ENCODE results near the gene JMJD8. TPM values are rescaled to one million over a fixed set of nuclear protein-coding genes. Genes with fewer than 3 reads are reported as not detected.
A peak's percentile ranks its signal among the peaks of the same experiment; 100 is the strongest.

The JMJD8 gene
- total and polyA plus RNA-seq, 9 of the 15 experiments (the other 6 are each of a cell fraction or from before 2014, with no cell fraction given), result 1.2 to 50.6 (median 29.3) TPM

DNA sequence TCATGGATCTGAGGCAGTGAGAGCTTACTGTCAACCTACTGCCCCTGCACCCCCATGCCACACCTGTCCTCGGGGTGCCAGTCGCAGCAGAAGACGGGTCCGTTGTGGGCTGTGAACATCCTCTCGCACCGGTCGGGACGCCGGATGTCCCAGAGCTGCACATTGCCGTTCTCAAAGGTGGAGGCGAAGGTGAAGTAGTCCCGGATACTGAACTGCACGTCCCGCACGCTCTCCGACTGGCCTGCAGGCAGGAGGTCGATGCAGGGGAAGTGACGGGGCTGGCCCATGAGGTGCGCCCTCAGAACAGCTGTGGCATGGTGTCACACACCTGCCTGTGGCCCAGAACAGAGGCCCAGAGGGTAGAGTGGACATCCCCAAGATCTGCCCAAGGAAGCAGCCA is 3.4 kb upstream of the JMJD8 start:
- peaks cover 32% of the 10 kb centered on the region for H3K79me2 ChIP-seq (ENCODE audit: control insufficient read depth, insufficient read depth, low read length)
- peaks cover 52% of the 10 kb centered on the region; the same call in 2 of the 3 replicates for H3K36me3 ChIP-seq (ENCODE audit: control insufficient read depth, insufficient read depth, low read length)
- ATAC-seq, result no peak
- DNase-seq (ENCODE audit: extremely low read depth in 1 of 4, low spot score in 3 of 4), result no peak
- 96% methylated on average over 14 of the region's 19 CpGs for WGBS (ENCODE audit: insufficient coverage, low coverage, missing lambda C conversion rate)
- no peak overlapping the region for H3K4me2 ChIP-seq (ENCODE audit: insufficient read depth, low read length)
- H3K9me1 ChIP-seq (ENCODE audit: control insufficient read depth, insufficient read depth, low read length), result peaks cover 7% of the 10 kb centered on the region
- peaks cover 7% of the 10 kb centered on the region for H4K20me1 ChIP-seq (replicated peaks; ENCODE audit: control insufficient read depth, insufficient read depth, low read length)
- in situ Hi-C loops (cut with MboI), result no loop called here
- H3K4me3 ChIP-seq, result no peak overlapping the region
- no peak overlapping the region for H2AFZ ChIP-seq (ENCODE audit: low read depth, low read length)
- ChIA-PET POLR2A (interaction anchor here (0.6 to 1.4 kb wide), 2 partner anchors 8 to 116 kb away, joined by 3 to 5 read pairs; no protein-coding TSS in a partner anchor), CTCF (ENCODE audit: low intra/inter-chr PET ratio) (no interaction called here)
- no peak overlapping the region for H3K27ac ChIP-seq (ENCODE audit: extremely low read depth, low read depth, low read length)
- BruUV-seq (replicated peaks), result no TSS peak
- intact Hi-C loops (cut with micrococcal nuclease), result no loop called here
- H3K9me3 ChIP-seq (replicated peaks; ENCODE audit: control insufficient read depth, insufficient read depth, low read depth, low read length), result no peaks in the 10 kb centered on the region
- H3K9ac ChIP-seq (ENCODE audit: insufficient read depth in 1 of 2, low read depth in 2 of 2, low read length in 2 of 2), result peak overlapping the region in 1 of 2 experiments; percentile 81; a peak in 2 of 4 replicates
- no peak for FAIRE-seq
- no peaks in the 10 kb centered on the region for H3K27me3 ChIP-seq (ENCODE audit: control insufficient read depth in 2 of 2, insufficient read depth in 2 of 2, low read length in 2 of 2)
- peaks cover 16 to 85% of the 10 kb centered on the region in 2 experiments for H3K4me1 ChIP-seq (replicated peaks in 1 of 2; ENCODE audit: control insufficient read depth in 2 of 2, insufficient read depth in 2 of 2, low read length in 2 of 2)
- TF ChIP-seq FOXK2 (conservative IDR thresholded peaks at IDR 0.05 in 1 of 2, IDR thresholded peaks at IDR 0.05 in 1 of 2; ENCODE audit: low read depth in 2 of 2) (no peak), KDM5B (IDR thresholded peaks at IDR 0.05; ENCODE audit: insufficient replicate concordance, low read depth, low read length) (peak; percentile 17)

- ChIA-PET POLR2A (interaction anchor here (1.4 kb wide), 1 partner anchor 9 kb away, joined by 5 read pairs; no protein-coding TSS in a partner anchor), CTCF (ENCODE audit: low intra/inter-chr PET ratio) (no interaction called here)
- Histone ChIP-seq H3K27ac (ENCODE audit: extremely low read depth, low read depth, low read length) (no peak overlapping the region), H4K20me1 (replicated peaks; ENCODE audit: control insufficient read depth, insufficient read depth, low read length) (peaks cover 11% of the 10 kb centered on the region), H3K4me1 (replicated peaks in 1 of 2; ENCODE audit: control insufficient read depth in 2 of 2, insufficient read depth in 2 of 2, low read length in 2 of 2) (peaks cover 24 to 93% of the 10 kb centered on the region in 2 experiments), H3K9ac (ENCODE audit: insufficient read depth in 1 of 2, low read depth in 2 of 2, low read length in 2 of 2) (no peak overlapping the region), H3K36me3 (ENCODE audit: control insufficient read depth, insufficient read depth, low read length) (peaks cover 61% of the 10 kb centered on the region), H3K9me3 (replicated peaks; ENCODE audit: control insufficient read depth, insufficient read depth, low read depth, low read length) (no peaks in the 10 kb centered on the region), H3K4me3 (no peak overlapping the region), H3K9me1 (ENCODE audit: control insufficient read depth, insufficient read depth, low read length) (peaks cover 15% of the 10 kb centered on the region), H3K27me3 (ENCODE audit: control insufficient read depth in 2 of 2, insufficient read depth in 2 of 2, low read length in 2 of 2) (no peaks in the 10 kb centered on the region), H2AFZ (ENCODE audit: low read depth, low read length) (no peak overlapping the region), H3K4me2 (ENCODE audit: insufficient read depth, low read length) (no peak overlapping the region), H3K79me2 (ENCODE audit: control insufficient read depth, insufficient read depth, low read length) (peaks cover 41% of the 10 kb centered on the region)
- in situ Hi-C loops (cut with MboI), result no loop called here
- no peak for ATAC-seq
- FAIRE-seq, result no peak
- TF ChIP-seq GABPA (tag; conservative IDR thresholded peaks at IDR 0.05; ENCODE audit: low read depth) (no peak), POLR2G (IDR thresholded peaks at IDR 0.05; ENCODE audit: low read depth, low read length) (peak; percentile 44), EZH2 (IDR thresholded peaks at IDR 0.05; ENCODE audit: borderline replicate concordance, low read depth, low read length) (no peak), HNRNPL (IDR thresholded peaks at IDR 0.05; ENCODE audit: low read depth, low read length) (peak; percentile 69; the same call in 1 of the 2 replicates), HMGN3 (IDR thresholded peaks at IDR 0.05; ENCODE audit: borderline replicate concordance, extremely low read depth, insufficient read length, low read depth, low read length) (peak; percentile 14), RBFOX2 (IDR thresholded peaks at IDR 0.05; ENCODE audit: low read depth, low read length) (peak; percentile 51; the same call in 1 of the 2 replicates)
- TF ChIP-seq, protein P1, sequence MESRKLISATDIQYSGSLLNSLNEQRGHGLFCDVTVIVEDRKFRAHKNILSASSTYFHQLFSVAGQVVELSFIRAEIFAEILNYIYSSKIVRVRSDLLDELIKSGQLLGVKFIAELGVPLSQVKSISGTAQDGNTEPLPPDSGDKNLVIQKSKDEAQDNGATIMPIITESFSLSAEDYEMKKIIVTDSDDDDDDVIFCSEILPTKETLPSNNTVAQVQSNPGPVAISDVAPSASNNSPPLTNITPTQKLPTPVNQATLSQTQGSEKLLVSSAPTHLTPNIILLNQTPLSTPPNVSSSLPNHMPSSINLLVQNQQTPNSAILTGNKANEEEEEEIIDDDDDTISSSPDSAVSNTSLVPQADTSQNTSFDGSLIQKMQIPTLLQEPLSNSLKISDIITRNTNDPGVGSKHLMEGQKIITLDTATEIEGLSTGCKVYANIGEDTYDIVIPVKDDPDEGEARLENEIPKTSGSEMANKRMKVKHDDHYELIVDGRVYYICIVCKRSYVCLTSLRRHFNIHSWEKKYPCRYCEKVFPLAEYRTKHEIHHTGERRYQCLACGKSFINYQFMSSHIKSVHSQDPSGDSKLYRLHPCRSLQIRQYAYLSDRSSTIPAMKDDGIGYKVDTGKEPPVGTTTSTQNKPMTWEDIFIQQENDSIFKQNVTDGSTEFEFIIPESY (CRISPR knock-in tag; IDR thresholded peaks at IDR 0.05), result 0 out of 2 replicates have a peak, but pooled peaks have one; percentile 29
- no peak for DNase-seq (ENCODE audit: extremely low read depth in 1 of 4, low spot score in 3 of 4)
- BruUV-seq (replicated peaks), result no TSS peak
- intact Hi-C loops (cut with micrococcal nuclease), result no loop called here
- 95% methylated on average over 44 of the region's 51 CpGs for WGBS (ENCODE audit: insufficient coverage, low coverage, missing lambda C conversion rate)
These were observed 2.5 kb upstream of the JMJD8 start for GRCh38 chr16:686459-687260.

Measured in K562 (cell line).